ENCODE measurements around the gene USP37.

- TF ChIP-seq CTCF (conservative IDR thresholded peaks at IDR 0.05; ENCODE audit: low read depth, low read length) (no peak), POLR2A (IDR thresholded peaks at IDR 0.05; ENCODE audit: low read depth, low read length) (no peak), CEBPB (IDR thresholded peaks at IDR 0.05; ENCODE audit: low read depth, low read length) (no peak), MXI1 (IDR thresholded peaks at IDR 0.05; ENCODE audit: borderline replicate concordance, low read depth, low read length) (no peak), SMC3 (IDR thresholded peaks at IDR 0.05; ENCODE audit: low read depth, low read length) (no peak), ELK1 (IDR thresholded peaks at IDR 0.05; ENCODE audit: borderline replicate concordance, low read depth, low read length) (no peak), MAFK (IDR thresholded peaks at IDR 0.05; ENCODE audit: low read depth, low read length) (no peak), RAD21 (IDR thresholded peaks at IDR 0.05; ENCODE audit: low read length) (no peak)
These were observed 149.3 kb downstream of the USP37 start, which contains the start of gene VIL1 for GRCh38 chr2:218418717-218419458.

All from IMR-90 (cell line).